K562 (cell line): ENCODE results near the gene EFCAB9. TPM values are rescaled to one million over a fixed set of nuclear protein-coding genes. Genes with fewer than 3 reads are reported as not detected.

ENCODE experiments used
- CBX1 ChIP-seq: sonication (generic); IDR thresholded peaks from 2 replicates; pipeline ENCODE4 v1.6.1; 2016; ENCODE audit warnings: antibody characterized with exemption, low read depth, mild to moderate bottlenecking
- CEBPB ChIP-seq: fragments of 450-650 bp; IDR thresholded peaks from 2 replicates; pipeline ENCODE4 v1.6.1; 2016; ENCODE audit warnings: missing genetic modification characterization, missing compliant biosample characterization
- EWSR1 ChIP-seq: fragments of 450-650 bp; IDR thresholded peaks from 2 replicates; pipeline ENCODE4 v1.6.1; 2018; ENCODE audit warnings: borderline replicate concordance, mild to moderate bottlenecking, low read depth, moderate library complexity; ENCODE audit not compliant: partially characterized antibody
- FOXA1 ChIP-seq: fragments of 450-650 bp; IDR thresholded peaks from 2 replicates; pipeline ENCODE4 v1.6.1; 2016; ENCODE audit warnings: mild to moderate bottlenecking, borderline replicate concordance
- FOXJ3 ChIP-seq: sonication (generic); formaldehyde crosslinking; IDR thresholded peaks from 2 replicates; pipeline ENCODE4 v1.4.0; 2020; ENCODE audit warnings: mild to moderate bottlenecking, missing genetic modification reagents
- HDAC6 ChIP-seq: IDR thresholded peaks from 2 replicates; pipeline ENCODE4 v1.6.1; 2012; ENCODE audit warnings: low read depth, mild to moderate bottlenecking, control low read depth, inconsistent platforms, low read length, moderate library complexity
- HIVEP1 ChIP-seq: fragments of 250-450 bp; sonication (Bioruptor Pico); IDR thresholded peaks from 2 replicates; pipeline ENCODE4 v1.4.0; 2020; ENCODE audit warnings: mild to moderate bottlenecking
- HNRNPH1 ChIP-seq: fragments of 200-400 bp; formaldehyde crosslinking; optimal IDR thresholded peaks from 2 replicates; pipeline ENCODE3; 2017; ENCODE audit warnings: low read depth, mild to moderate bottlenecking, low read length, moderate library complexity
- MED1 ChIP-seq: sonication (generic); formaldehyde crosslinking; IDR thresholded peaks from 2 replicates; pipeline ENCODE4 v1.8.1; 2023; ENCODE audit warnings: missing genetic modification reagents, borderline replicate concordance
- MXD1 ChIP-seq: fragments of 250-450 bp; sonication (Bioruptor Pico); IDR thresholded peaks from 2 replicates; pipeline ENCODE4 v1.8.0; 2021; ENCODE audit warnings: borderline replicate concordance, mild to moderate bottlenecking, moderate library complexity; ENCODE audit not compliant: poor library complexity, severe bottlenecking
- POLR2AphosphoS5 ChIP-seq: IDR thresholded peaks from 2 replicates; pipeline ENCODE4 v1.6.1; 2011; ENCODE audit warnings: mild to moderate bottlenecking, low read depth, low read length, moderate library complexity; ENCODE audit not compliant: control insufficient read depth, insufficient read depth
- RBM34 ChIP-seq: fragments of 200-400 bp; formaldehyde crosslinking; IDR thresholded peaks from 2 replicates; pipeline ENCODE4 v1.6.1; 2018; ENCODE audit warnings: low read length, borderline replicate concordance; ENCODE audit not compliant: insufficient read depth
- SAP30 ChIP-seq: fragments of 200-600 bp; sonication (generic); IDR thresholded peaks from 2 replicates; pipeline ENCODE4 v1.6.1; 2012; ENCODE audit warnings: borderline replicate concordance, low read depth, mild to moderate bottlenecking, moderate library complexity, low read length, control low read depth, inconsistent platforms; ENCODE audit not compliant: insufficient read depth, poor library complexity, severe bottlenecking
- SMAD3 ChIP-seq: fragments of 450-650 bp; formaldehyde crosslinking; conservative IDR thresholded peaks from 2 replicates; pipeline ENCODE4 v1.4.0; 2020; ENCODE audit warnings: mild to moderate bottlenecking
- SMAD4 ChIP-seq: fragments of 250-450 bp; sonication (Bioruptor Pico); conservative IDR thresholded peaks from 2 replicates; pipeline ENCODE4 v1.8.0; 2021; ENCODE audit warnings: inconsistent platforms, mild to moderate bottlenecking, moderate library complexity
- SMARCE1 ChIP-seq: fragments of 450-650 bp; IDR thresholded peaks from 2 replicates; pipeline ENCODE4 v1.7.1; 2016; ENCODE audit warnings: mild to moderate bottlenecking
- SOX6 ChIP-seq: fragments of 450-650 bp; IDR thresholded peaks from 2 replicates; pipeline ENCODE4 v1.6.1; 2014; ENCODE audit warnings: mild to moderate bottlenecking
- SPI1 ChIP-seq: IDR thresholded peaks from 2 replicates; pipeline ENCODE4 v1.6.1; 2011; ENCODE audit warnings: low read depth, low read length, control low read depth, borderline replicate concordance
- STAT5A ChIP-seq: IDR thresholded peaks from 2 replicates; pipeline ENCODE4 v1.6.1; 2012; ENCODE audit warnings: low read length, inconsistent platforms, borderline replicate concordance
- TAL1 ChIP-seq: fragments of 450-650 bp; IDR thresholded peaks from 2 replicates; pipeline ENCODE4 v1.6.1; 2016; ENCODE audit warnings: mild to moderate bottlenecking
- TCF15 ChIP-seq: fragments of 250-450 bp; sonication (Bioruptor Pico); IDR thresholded peaks from 2 replicates; pipeline ENCODE4 v1.8.0; 2022; ENCODE audit warnings: moderate library complexity, mild to moderate bottlenecking, inconsistent platforms
- ZNF324 ChIP-seq: fragments of 250-450 bp; sonication (Bioruptor Pico); IDR thresholded peaks from 2 replicates; pipeline ENCODE4 v1.4.0; 2020; ENCODE audit warnings: mild to moderate bottlenecking
- ZNF384 ChIP-seq: IDR thresholded peaks from 2 replicates; pipeline ENCODE4 v1.6.1; 2012; ENCODE audit warnings: low read depth, low read length, improper control_type of control experiment
- ZNF408 ChIP-seq: fragments of 250-450 bp; sonication (Bioruptor Pico); IDR thresholded peaks from 2 replicates; pipeline ENCODE4 v1.4.0; 2020; ENCODE audit warnings: low read depth, mild to moderate bottlenecking, moderate library complexity
- ZNF41 ChIP-seq: fragments of 250-450 bp; sonication (Bioruptor Pico); conservative IDR thresholded peaks from 2 replicates; pipeline ENCODE4 v1.4.0; 2020; ENCODE audit warnings: mild to moderate bottlenecking
- ZNF75A ChIP-seq: fragments of 450-650 bp; formaldehyde crosslinking; IDR thresholded peaks from 2 replicates; pipeline ENCODE4 v1.4.0; 2020; ENCODE audit warnings: mild to moderate bottlenecking
- ZNF76 ChIP-seq: fragments of 250-450 bp; sonication (Bioruptor Pico); IDR thresholded peaks from 2 replicates; pipeline ENCODE4 v1.4.0; 2020; ENCODE audit warnings: mild to moderate bottlenecking, moderate library complexity, borderline replicate concordance
- ZNF766 ChIP-seq: fragments of 200-800 bp; sonication (Bioruptor generic); conservative IDR thresholded peaks from 2 replicates; pipeline ENCODE4 v1.6.1; 2016; ENCODE audit warnings: missing genetic modification characterization, missing compliant biosample characterization
- polyA plus RNA-seq, 8 experiments: library from polyadenylated mRNA; depleted of rRNA in 4 of 8; stranded (reverse) in 5 of 8; unstranded in 3 of 8; fragments of >200 nt; fragmentation: Nextera tagmentation in 2 of 8; fragmentation: Illumina TruSeq in 1 of 8; extraction: Ambion mirVana in 2 of 8; extraction: Trizol in 1 of 8; gene quantifications; 2 replicates each; pipeline versions ENCODE4 v1.2.1 to v1.2.3, GENCODE V29; 2011 to 2014; ENCODE audit warnings: inconsistent platforms in 1 of 8, missing spikeins in 1 of 8
- total RNA-seq, 7 experiments: library from RNA; depleted of rRNA in 6 of 7; stranded (reverse); fragments of >200 nt in 6 of 7; fragmentation: Illumina TruSeq in 2 of 7; extraction: Trizol in 2 of 7; gene quantifications; 2 replicates each; pipeline versions ENCODE4 v1.2.1 to v1.2.3, GENCODE V29; 2011 to 2021; ENCODE audit warnings: low replicate concordance in 1 of 7
- TF ChIP-seq, protein P1 (sequence below): fragments of 450-650 bp; formaldehyde crosslinking; IDR thresholded peaks from 2 replicates; pipeline ENCODE4 v1.4.0; 2020; ENCODE audit warnings: mild to moderate bottlenecking, moderate library complexity

The EFCAB9 gene
- total and polyA plus RNA-seq, 9 of the 15 experiments (the other 6 are each of a cell fraction or from before 2014, with no cell fraction given) = not detected

- TF ChIP-seq STAT5A (no peak), TCF15 (CRISPR knock-in tag) (no peak), FOXJ3 (CRISPR knock-in tag) (no peak), SMAD3 (CRISPR knock-in tag) (no peak), POLR2AphosphoS5 (0 out of 2 replicates have a peak, but pooled peaks have one; percentile 48), ZNF75A (no peak), SMAD4 (CRISPR knock-in tag) (peak; percentile 41; the same call in 1 of the 2 replicates), EWSR1 (no peak), HIVEP1 (CRISPR knock-in tag) (no peak), CBX1 (no peak), HDAC6 (no peak), FOXA1 (no peak), TAL1 (peak; percentile 53; the same call in 1 of the 2 replicates), MED1 (CRISPR knock-in tag) (no peak), ZNF408 (no peak), ZNF766 (CRISPR knock-in tag) (no peak), RBM34 (no peak), SPI1 (peak; percentile 46), HNRNPH1 (no peak), SAP30 (no peak), ZNF41 (CRISPR knock-in tag) (no peak), MXD1 (CRISPR knock-in tag) (no peak), SMARCE1 (no peak; the same call in 1 of the 2 replicates), ZNF384 (no peak), CEBPB (tag) (no peak), ZNF324 (CRISPR knock-in tag) (no peak), SOX6 (peak; percentile 35; the same call in 1 of the 2 replicates), ZNF76 (CRISPR knock-in tag) (no peak)
- TF ChIP-seq, protein P1, sequence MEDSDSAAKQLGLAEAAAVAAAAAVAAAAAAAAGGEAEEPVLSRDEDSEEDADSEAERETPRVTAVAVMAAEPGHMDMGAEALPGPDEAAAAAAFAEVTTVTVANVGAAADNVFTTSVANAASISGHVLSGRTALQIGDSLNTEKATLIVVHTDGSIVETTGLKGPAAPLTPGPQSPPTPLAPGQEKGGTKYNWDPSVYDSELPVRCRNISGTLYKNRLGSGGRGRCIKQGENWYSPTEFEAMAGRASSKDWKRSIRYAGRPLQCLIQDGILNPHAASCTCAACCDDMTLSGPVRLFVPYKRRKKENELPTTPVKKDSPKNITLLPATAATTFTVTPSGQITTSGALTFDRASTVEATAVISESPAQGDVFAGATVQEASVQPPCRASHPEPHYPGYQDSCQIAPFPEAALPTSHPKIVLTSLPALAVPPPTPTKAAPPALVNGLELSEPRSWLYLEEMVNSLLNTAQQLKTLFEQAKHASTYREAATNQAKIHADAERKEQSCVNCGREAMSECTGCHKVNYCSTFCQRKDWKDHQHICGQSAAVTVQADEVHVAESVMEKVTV (CRISPR knock-in tag) = no peak
Measured at GRCh38 chr5:172178301-172178987, 15.5 kb upstream of the EFCAB9 start (continued).
